ENCODE results near the gene TYR. TPM values are rescaled to one million over a fixed set of nuclear protein-coding genes. Genes with fewer than 3 reads are reported as not detected.

Gene TYR
- total RNA-seq (ENCODE audit: unreplicated experiment), result not detected
- long read RNA-seq, result 0 reads

DNA sequence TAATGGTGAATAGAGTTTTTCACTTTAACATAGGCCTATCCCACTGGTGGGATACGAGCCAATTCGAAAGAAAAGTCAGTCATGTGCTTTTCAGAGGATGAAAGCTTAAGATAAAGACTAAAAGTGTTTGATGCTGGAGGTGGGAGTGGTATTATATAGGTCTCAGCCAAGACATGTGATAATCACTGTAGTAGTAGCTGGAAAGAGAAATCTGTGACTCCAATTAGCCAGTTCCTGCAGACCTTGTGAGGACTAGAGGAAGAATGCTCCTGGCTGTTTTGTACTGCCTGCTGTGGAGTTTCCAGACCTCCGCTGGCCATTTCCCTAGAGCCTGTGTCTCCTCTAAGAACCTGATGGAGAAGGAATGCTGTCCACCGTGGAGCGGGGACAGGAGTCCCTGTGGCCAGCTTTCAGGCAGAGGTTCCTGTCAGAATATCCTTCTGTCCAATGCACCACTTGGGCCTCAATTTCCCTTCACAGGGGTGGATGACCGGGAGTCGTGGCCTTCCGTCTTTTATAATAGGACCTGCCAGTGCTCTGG lies at the start of gene TYR:
TYR (plus strand) TSS at position 185 of the 541 bp plus-strand sequence; CDS start at position 264, 79 bp downstream.
- H3K27ac Mint-ChIP-seq (ENCODE audit: unreplicated experiment), result no peak within 1 kb of the TSS
- no peaks in the 10 kb centered on the region for H3K4me1 Mint-ChIP-seq (ENCODE audit: unreplicated experiment)
- no peak for TF ChIP-seq CTCF (IDR thresholded peaks at IDR 0.05; ENCODE audit: unreplicated experiment)
- no peak within 1 kb of the TSS for H3K4me3 Mint-ChIP-seq (ENCODE audit: unreplicated experiment)
- no peaks in the 10 kb centered on the region for H3K9me3 Mint-ChIP-seq (ENCODE audit: unreplicated experiment)
- DNase-seq (ENCODE audit: low spot score), result no peak
- no peaks in the 10 kb centered on the region for H3K27me3 Mint-ChIP-seq (ENCODE audit: unreplicated experiment)
- H3K36me3 Mint-ChIP-seq (ENCODE audit: low read depth, unreplicated experiment), result no peaks in the 10 kb centered on the region

DNA sequence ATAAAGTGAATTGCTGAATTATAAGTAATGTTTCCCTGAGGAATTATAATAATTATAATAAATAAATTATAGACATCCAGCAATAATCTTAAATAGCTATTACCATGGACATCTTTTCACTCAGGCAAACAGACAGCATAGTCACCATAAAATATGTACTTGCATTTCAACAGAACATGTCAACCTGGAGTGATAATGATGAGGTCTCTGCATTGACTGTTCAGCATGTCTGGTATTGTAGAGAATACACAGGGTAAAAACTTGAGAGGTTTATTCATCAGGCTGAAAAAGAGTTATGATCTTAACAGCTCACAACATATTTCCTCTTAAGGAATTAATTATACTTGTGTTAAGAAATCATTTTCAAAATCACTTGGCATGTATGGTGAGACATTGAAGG lies 41.1 kb upstream of the TYR start:
- H3K27ac Mint-ChIP-seq (ENCODE audit: unreplicated experiment), result no peak overlapping the region

GRCh38 chr11:89147229-89147628 lies 30.4 kb upstream of the TYR start:
- DNase-seq (ENCODE audit: low spot score), result no peak
- no peak overlapping the region for H3K27ac Mint-ChIP-seq (ENCODE audit: unreplicated experiment)
- no peaks in the 10 kb centered on the region for H3K27me3 Mint-ChIP-seq (ENCODE audit: unreplicated experiment)
- H3K4me1 Mint-ChIP-seq (ENCODE audit: unreplicated experiment), result no peaks in the 10 kb centered on the region
- no peaks in the 10 kb centered on the region for H3K36me3 Mint-ChIP-seq (ENCODE audit: low read depth, unreplicated experiment)
- no peak for TF ChIP-seq CTCF (IDR thresholded peaks at IDR 0.05; ENCODE audit: unreplicated experiment)
- no peak overlapping the region for H3K4me3 Mint-ChIP-seq (ENCODE audit: unreplicated experiment)
- H3K9me3 Mint-ChIP-seq (ENCODE audit: unreplicated experiment), result no peaks in the 10 kb centered on the region

More for the DNA sequence above, 41.1 kb upstream of the TYR start:
- TF ChIP-seq CTCF (IDR thresholded peaks at IDR 0.05; ENCODE audit: unreplicated experiment), result no peak
- DNase-seq (ENCODE audit: low spot score), result no peak
- Mint-ChIP-seq H3K36me3 (ENCODE audit: low read depth, unreplicated experiment) (no peaks in the 10 kb centered on the region), H3K9me3 (ENCODE audit: unreplicated experiment) (no peaks in the 10 kb centered on the region), H3K4me3 (ENCODE audit: unreplicated experiment) (no peak overlapping the region), H3K4me1 (ENCODE audit: unreplicated experiment) (no peaks in the 10 kb centered on the region), H3K27me3 (ENCODE audit: unreplicated experiment) (peaks cover 2% of the 10 kb centered on the region)

DNA sequence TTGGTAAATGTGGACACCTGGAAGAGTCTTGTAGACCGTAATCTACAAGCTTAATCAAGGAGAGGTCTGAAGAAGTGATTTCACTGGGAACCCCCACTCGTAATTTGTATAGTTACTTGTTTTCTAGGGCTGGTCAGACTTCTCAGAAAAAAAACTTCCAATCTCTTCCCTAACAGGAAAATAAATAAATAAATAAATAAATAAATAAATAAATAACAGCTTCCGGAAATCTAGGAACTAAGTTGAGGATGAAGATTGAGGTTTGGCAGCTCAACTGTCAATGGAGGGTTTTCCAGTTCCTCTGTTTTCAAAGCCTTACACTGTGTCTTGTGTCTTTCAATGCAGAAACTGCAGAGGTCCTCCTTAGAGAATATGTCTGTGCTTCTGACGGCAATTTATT lies 17.7 kb upstream of the TYR start:
- no peak for TF ChIP-seq CTCF (IDR thresholded peaks at IDR 0.05; ENCODE audit: unreplicated experiment)
- no peaks in the 10 kb centered on the region for H3K27me3 Mint-ChIP-seq (ENCODE audit: unreplicated experiment)
- no peaks in the 10 kb centered on the region for H3K9me3 Mint-ChIP-seq (ENCODE audit: unreplicated experiment)
- H3K27ac Mint-ChIP-seq (ENCODE audit: unreplicated experiment), result no peak overlapping the region
- no peak for DNase-seq (ENCODE audit: low spot score)
- no peaks in the 10 kb centered on the region for H3K36me3 Mint-ChIP-seq (ENCODE audit: low read depth, unreplicated experiment)
- H3K4me1 Mint-ChIP-seq (ENCODE audit: unreplicated experiment), result peaks cover 4% of the 10 kb centered on the region
- no peak overlapping the region for H3K4me3 Mint-ChIP-seq (ENCODE audit: unreplicated experiment)

DNA sequence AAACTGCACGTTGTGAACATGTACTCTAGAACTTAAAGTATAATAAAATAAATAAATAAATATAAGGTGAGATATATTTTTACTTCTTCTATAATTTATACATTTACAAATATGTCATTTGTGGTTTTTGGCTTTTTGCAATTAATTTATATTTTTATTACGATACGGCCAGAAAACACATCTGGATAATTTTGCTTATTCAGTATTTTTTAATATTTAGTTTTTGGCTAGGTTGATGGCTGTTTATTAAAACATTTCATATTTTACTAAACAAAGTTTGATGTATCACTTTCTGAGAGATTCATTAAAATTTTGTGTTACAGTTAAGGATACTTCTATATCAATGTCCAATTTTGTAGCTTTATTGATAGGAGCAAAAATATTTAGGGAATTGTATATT lies 15.7 kb upstream of the TYR start:
- Mint-ChIP-seq H3K4me1 (ENCODE audit: unreplicated experiment) (peaks cover 4% of the 10 kb centered on the region), H3K4me3 (ENCODE audit: unreplicated experiment) (no peak overlapping the region), H3K36me3 (ENCODE audit: low read depth, unreplicated experiment) (no peaks in the 10 kb centered on the region), H3K27ac (ENCODE audit: unreplicated experiment) (no peak overlapping the region), H3K9me3 (ENCODE audit: unreplicated experiment) (no peaks in the 10 kb centered on the region), H3K27me3 (ENCODE audit: unreplicated experiment) (no peaks in the 10 kb centered on the region)
- DNase-seq (ENCODE audit: low spot score), result no peak
- TF ChIP-seq CTCF (IDR thresholded peaks at IDR 0.05; ENCODE audit: unreplicated experiment), result no peak

All from endothelial cell (in vitro differentiated cells).